ENCODE results near the gene PTPN4. TPM values are rescaled to one million over a fixed set of nuclear protein-coding genes. Genes with fewer than 3 reads are reported as not detected.

Gene PTPN4
- polyA plus RNA-seq, 3 donors: 5.5 to 6.7 (median 5.7) TPM

- 95% methylated on average over 20 of the region's 23 CpGs for WGBS (ENCODE audit: insufficient coverage)
- intact Hi-C loops (cut with micrococcal nuclease): no loop called here
- Histone ChIP-seq H3K27me3 (ENCODE audit: control insufficient read depth in 2 of 2, insufficient read depth in 2 of 2, low read length in 2 of 2) (no peaks in the 10 kb centered on the region), H3K27ac (ENCODE audit: low read depth in 1 of 2, low read length in 2 of 2) (no peak overlapping the region), H2AFZ (ENCODE audit: insufficient read depth, low read depth, low read length, poor library complexity, severe bottlenecking) (no peak overlapping the region), H3K4me3 (replicated peaks in 1 of 3; ENCODE audit: low read depth in 2 of 3, low read length in 3 of 3) (no peak overlapping the region), H3K4me2 (replicated peaks; ENCODE audit: extremely low read depth, low read length, poor library complexity, severe bottlenecking) (no peak overlapping the region), H3K4me1 (ENCODE audit: control insufficient read depth in 1 of 2, insufficient read depth in 2 of 2, low read length in 2 of 2) (no peaks in the 10 kb centered on the region), H3K9ac (ENCODE audit: insufficient read depth, low read length, poor library complexity, severe bottlenecking) (no peak overlapping the region), H3K9me3 (replicated peaks in 1 of 2; ENCODE audit: control insufficient read depth in 1 of 2, insufficient read depth in 1 of 2, low read length in 2 of 2) (no peaks in the 10 kb centered on the region), H3K36me3 (replicated peaks in 1 of 2; ENCODE audit: control insufficient read depth in 1 of 2, insufficient read depth in 2 of 2, low read length in 2 of 2) (no peaks in the 10 kb centered on the region), H3K79me2 (ENCODE audit: insufficient read depth, low read length) (no peaks in the 10 kb centered on the region), H4K20me1 (ENCODE audit: insufficient read depth, low read length) (no peaks in the 10 kb centered on the region)
- H3K4me3 Mint-ChIP-seq: no peak overlapping the region
- peaks cover 1 to 5% (median 1%) of the 10 kb centered on the region in 3 donors for H3K27me3 Mint-ChIP-seq (ENCODE audit: low read depth in 3 of 3)
- H3K36me3 Mint-ChIP-seq: no peaks in the 10 kb centered on the region
- H3K4me1 Mint-ChIP-seq: no peaks in the 10 kb centered on the region
- no peak for DNase-seq
- peaks cover 0 to 2% (median 0%) of the 10 kb centered on the region in 7 donors for H3K9me3 Mint-ChIP-seq
- TF ChIP-seq CTCF (IDR thresholded peaks at IDR 0.05): no peak
- no peak overlapping the region for H3K27ac Mint-ChIP-seq
Observed at GRCh38 chr2:119715409-119716283, 44.1 kb upstream of the PTPN4 start.

GRCh38 chr2:119716284-119716672 is 43.4 kb upstream of the PTPN4 start:
- H4K20me1 ChIP-seq (ENCODE audit: insufficient read depth, low read length): no peaks in the 10 kb centered on the region
- H3K9me3 Mint-ChIP-seq: peaks cover 0 to 3% (median 0%) of the 10 kb centered on the region in 7 donors
- no peaks in the 10 kb centered on the region for H3K79me2 ChIP-seq (ENCODE audit: insufficient read depth, low read length)
- 87% methylated on average over 5 of the region's 6 CpGs for WGBS (ENCODE audit: insufficient coverage)
- no peaks in the 10 kb centered on the region for H3K9me3 ChIP-seq (replicated peaks in 1 of 2; ENCODE audit: control insufficient read depth in 1 of 2, insufficient read depth in 1 of 2, low read length in 2 of 2)
- H3K27ac Mint-ChIP-seq: no peak overlapping the region
- H3K4me1 ChIP-seq (ENCODE audit: control insufficient read depth in 1 of 2, insufficient read depth in 2 of 2, low read length in 2 of 2): no peaks in the 10 kb centered on the region
- no peak for DNase-seq
- H3K27me3 Mint-ChIP-seq (ENCODE audit: low read depth in 3 of 3): peaks cover 1 to 5% (median 1%) of the 10 kb centered on the region in 3 donors
- H3K4me2 ChIP-seq (replicated peaks; ENCODE audit: extremely low read depth, low read length, poor library complexity, severe bottlenecking): no peak overlapping the region
- no peak overlapping the region for H3K4me3 Mint-ChIP-seq
- no peaks in the 10 kb centered on the region for H3K36me3 Mint-ChIP-seq
- H3K27ac ChIP-seq (ENCODE audit: low read depth in 1 of 2, low read length in 2 of 2): no peak overlapping the region
- H2AFZ ChIP-seq (ENCODE audit: insufficient read depth, low read depth, low read length, poor library complexity, severe bottlenecking): no peak overlapping the region
- no peaks in the 10 kb centered on the region for H3K36me3 ChIP-seq (replicated peaks in 1 of 2; ENCODE audit: control insufficient read depth in 1 of 2, insufficient read depth in 2 of 2, low read length in 2 of 2)
- H3K4me1 Mint-ChIP-seq: no peaks in the 10 kb centered on the region
- H3K9ac ChIP-seq (ENCODE audit: insufficient read depth, low read length, poor library complexity, severe bottlenecking): no peak overlapping the region
- H3K4me3 ChIP-seq (replicated peaks in 1 of 3; ENCODE audit: low read depth in 2 of 3, low read length in 3 of 3): no peak overlapping the region
- H3K27me3 ChIP-seq (ENCODE audit: control insufficient read depth in 2 of 2, insufficient read depth in 2 of 2, low read length in 2 of 2): no peaks in the 10 kb centered on the region
- no peak for TF ChIP-seq CTCF (IDR thresholded peaks at IDR 0.05)
- intact Hi-C loops (cut with micrococcal nuclease): no loop called here

All from CD14-positive monocyte (primary cell).